Measurements from ENCODE around the gene IL16.

GRCh38 chr15:81176291-81176893 is 20.3 kb upstream of the IL16 start:
- no peak for TF ChIP-seq EP300 (IDR thresholded peaks at IDR 0.05)
- TF ChIP-seq, protein P1, sequence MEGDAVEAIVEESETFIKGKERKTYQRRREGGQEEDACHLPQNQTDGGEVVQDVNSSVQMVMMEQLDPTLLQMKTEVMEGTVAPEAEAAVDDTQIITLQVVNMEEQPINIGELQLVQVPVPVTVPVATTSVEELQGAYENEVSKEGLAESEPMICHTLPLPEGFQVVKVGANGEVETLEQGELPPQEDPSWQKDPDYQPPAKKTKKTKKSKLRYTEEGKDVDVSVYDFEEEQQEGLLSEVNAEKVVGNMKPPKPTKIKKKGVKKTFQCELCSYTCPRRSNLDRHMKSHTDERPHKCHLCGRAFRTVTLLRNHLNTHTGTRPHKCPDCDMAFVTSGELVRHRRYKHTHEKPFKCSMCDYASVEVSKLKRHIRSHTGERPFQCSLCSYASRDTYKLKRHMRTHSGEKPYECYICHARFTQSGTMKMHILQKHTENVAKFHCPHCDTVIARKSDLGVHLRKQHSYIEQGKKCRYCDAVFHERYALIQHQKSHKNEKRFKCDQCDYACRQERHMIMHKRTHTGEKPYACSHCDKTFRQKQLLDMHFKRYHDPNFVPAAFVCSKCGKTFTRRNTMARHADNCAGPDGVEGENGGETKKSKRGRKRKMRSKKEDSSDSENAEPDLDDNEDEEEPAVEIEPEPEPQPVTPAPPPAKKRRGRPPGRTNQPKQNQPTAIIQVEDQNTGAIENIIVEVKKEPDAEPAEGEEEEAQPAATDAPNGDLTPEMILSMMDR (IDR thresholded peaks at IDR 0.05): no peak
- TF ChIP-seq POLR2A (IDR thresholded peaks at IDR 0.05): no peak
